SU-DHL-6 (cell line): Measurements from ENCODE around the gene TBC1D22A.

Experiments
- H2AFZ ChIP-seq: fragments of 200-600 bp; sonication (generic); 2 replicates; pipeline ENCODE4 v1.6.1; 2014; ENCODE audit warnings: low read depth, mild to moderate bottlenecking, moderate library complexity, mixed read lengths, antibody characterized with exemption, low read length; ENCODE audit not compliant: severe bottlenecking
- H3F3A ChIP-seq: fragments of 200-600 bp; shearing (Covaris generic); 2 replicates; pipeline ENCODE4 v1.6.0; 2016; ENCODE audit warnings: antibody characterized with exemption, mild to moderate bottlenecking; ENCODE audit not compliant: insufficient read depth
- H3K27ac ChIP-seq: fragments of 200-600 bp; sonication (generic); 2 replicates; pipeline ENCODE4 v1.5.1; 2016; ENCODE audit warnings: low read depth, mild to moderate bottlenecking, low read length, moderate library complexity, mixed read lengths
- H3K27me3 ChIP-seq: fragments of 200-600 bp; sonication (generic), shearing (Covaris generic); 2 replicates; pipeline ENCODE4 v1.6.0; 2014; ENCODE audit warnings: mild to moderate bottlenecking, low read length
- H3K36me3 ChIP-seq: fragments of 200-600 bp; sonication (generic); 2 replicates; pipeline ENCODE4 v1.6.1; 2014; ENCODE audit warnings: mild to moderate bottlenecking, low read length, mixed read lengths
- H3K4me2 ChIP-seq: fragments of 300-600, 200-600 bp; shearing (Covaris generic), sonication (generic); 2 replicates; pipeline ENCODE4 v1.6.0; 2014; ENCODE audit warnings: low read length, low read depth, mild to moderate bottlenecking; ENCODE audit not compliant: poor library complexity, severe bottlenecking
- H3K4me3 ChIP-seq: fragments of 200-600 bp; sonication (generic); 2 replicates; pipeline ENCODE4 v1.5.1; 2014; ENCODE audit warnings: antibody characterized with exemption, low read length, mild to moderate bottlenecking, mixed read lengths; ENCODE audit not compliant: insufficient read depth, poor library complexity, severe bottlenecking
- H3K79me2 ChIP-seq: fragments of 200-600 bp; sonication (generic); 2 replicates; pipeline ENCODE4 v1.6.1; 2014; ENCODE audit warnings: mild to moderate bottlenecking, low read length, moderate library complexity; ENCODE audit not compliant: insufficient read depth
- H3K9ac ChIP-seq: fragments of 200-600 bp; sonication (generic); 2 replicates; pipeline ENCODE4 v1.7.0; 2014; ENCODE audit warnings: mild to moderate bottlenecking, low read length
- H3K9me2 ChIP-seq: fragments of 200-600 bp; sonication (generic); replicated peaks from 2 replicates; pipeline ENCODE4 v1.6.1; 2014; ENCODE audit warnings: low read length; ENCODE audit not compliant: insufficient read depth
- H3K9me3 ChIP-seq: fragments of 200-600 bp; sonication (generic); 2 replicates; pipeline ENCODE4 v1.6.1; 2014; ENCODE audit warnings: low read length, mixed read lengths; ENCODE audit not compliant: insufficient read depth
- H4K20me1 ChIP-seq: fragments of 200-600 bp; sonication (generic); 2 replicates; pipeline ENCODE4 v1.6.1; 2014; ENCODE audit warnings: low read depth, mild to moderate bottlenecking, antibody characterized with exemption, low read length, moderate library complexity, mixed read lengths
- CTCF ChIP-seq: fragments of 200-600 bp; sonication (generic); IDR thresholded peaks from one replicate; pipeline ENCODE4 v1.5.1; 2017; ENCODE audit warnings: antibody characterized with exemption, mild to moderate bottlenecking, low read length, moderate library complexity; ENCODE audit not compliant: insufficient read depth, poor library complexity, severe bottlenecking
- EZH2phosphoT487 ChIP-seq: fragments of 200-600 bp; sonication (generic), shearing (Covaris generic); conservative IDR thresholded peaks from 2 replicates; pipeline ENCODE4 v1.6.1; 2018; ENCODE audit warnings: mild to moderate bottlenecking, antibody characterized with exemption, low read length, moderate library complexity, mixed read lengths

Gene TBC1D22A

DNA sequence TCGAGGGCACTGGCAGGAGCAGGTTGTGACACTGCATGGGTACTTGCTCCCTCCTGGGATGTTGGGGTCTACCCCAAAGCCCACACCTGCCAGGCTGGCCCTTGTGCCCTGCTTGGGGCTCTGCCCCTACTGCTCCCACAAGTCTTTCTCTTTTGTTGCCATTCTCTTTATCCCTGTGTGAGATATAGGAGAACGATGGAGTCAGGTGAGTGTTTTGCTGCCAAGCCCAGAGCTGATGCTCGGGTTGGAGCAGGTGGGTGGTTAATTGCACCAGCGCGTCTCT, 292.6 kb downstream of the TBC1D22A start:
- no peaks in the 10 kb centered on the region for H3F3A ChIP-seq
- no peaks in the 10 kb centered on the region for H3K9me2 ChIP-seq
- TF ChIP-seq EZH2phosphoT487: no peak
- TF ChIP-seq CTCF: no peak
- H3K79me2 ChIP-seq: no peaks in the 10 kb centered on the region
- H3K4me2 ChIP-seq: no peak overlapping the region
- no peaks in the 10 kb centered on the region for H4K20me1 ChIP-seq
- no peaks in the 10 kb centered on the region for H3K9me3 ChIP-seq
- H3K36me3 ChIP-seq: no peaks in the 10 kb centered on the region
- H3K27ac ChIP-seq: no peak overlapping the region
- no peaks in the 10 kb centered on the region for H3K27me3 ChIP-seq
- no peak overlapping the region for H2AFZ ChIP-seq
- no peak overlapping the region for H3K4me3 ChIP-seq
- no peak overlapping the region for H3K9ac ChIP-seq

- no peak for TF ChIP-seq EZH2phosphoT487
- no peak for TF ChIP-seq CTCF
- Histone ChIP-seq H3K27ac (no peak overlapping the region), H2AFZ (no peak overlapping the region), H3K79me2 (no peaks in the 10 kb centered on the region), H3K9me2 (no peaks in the 10 kb centered on the region), H3K9me3 (no peaks in the 10 kb centered on the region), H3F3A (no peaks in the 10 kb centered on the region), H3K27me3 (no peaks in the 10 kb centered on the region), H3K4me3 (no peak overlapping the region), H3K36me3 (no peaks in the 10 kb centered on the region), H4K20me1 (no peaks in the 10 kb centered on the region), H3K9ac (no peak overlapping the region), H3K4me2 (no peak overlapping the region)
These were observed 293.0 kb downstream of the TBC1D22A start for GRCh38 chr22:47055461-47055860.

GRCh38 chr22:47055921-47056320, 293.5 kb downstream of the TBC1D22A start:
- H3F3A ChIP-seq: no peaks in the 10 kb centered on the region
- H3K9me2 ChIP-seq: no peaks in the 10 kb centered on the region
- no peaks in the 10 kb centered on the region for H3K27me3 ChIP-seq
- H3K9me3 ChIP-seq: no peaks in the 10 kb centered on the region
- H3K4me3 ChIP-seq: no peak overlapping the region
- no peaks in the 10 kb centered on the region for H3K79me2 ChIP-seq
- H4K20me1 ChIP-seq: no peaks in the 10 kb centered on the region
- no peak overlapping the region for H2AFZ ChIP-seq
- no peak for TF ChIP-seq EZH2phosphoT487
- TF ChIP-seq CTCF: no peak
- H3K27ac ChIP-seq: no peak overlapping the region
- H3K36me3 ChIP-seq: no peaks in the 10 kb centered on the region
- no peak overlapping the region for H3K4me2 ChIP-seq
- H3K9ac ChIP-seq: no peak overlapping the region

DNA sequence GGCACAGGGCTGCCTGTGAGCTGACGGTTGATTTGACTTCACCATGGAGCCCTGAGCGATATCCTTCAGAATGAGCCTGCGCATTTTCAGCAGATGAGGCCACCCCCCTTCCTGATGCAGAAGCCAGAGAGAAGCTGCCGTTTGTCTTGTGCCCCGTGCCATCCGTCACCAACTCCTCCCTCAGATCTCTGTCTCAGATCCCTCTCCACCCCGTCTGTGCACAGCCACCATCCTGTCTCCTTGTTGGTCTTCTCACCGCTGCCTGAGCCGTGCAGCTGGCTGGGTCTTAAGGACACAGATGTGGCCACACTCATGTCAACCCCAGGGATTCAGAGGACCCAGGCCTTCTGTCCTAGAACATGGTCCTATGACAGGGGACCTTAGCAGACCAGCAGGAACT, 293.9 kb downstream of the TBC1D22A start:
- Histone ChIP-seq H3K79me2 (no peaks in the 10 kb centered on the region), H4K20me1 (no peaks in the 10 kb centered on the region), H3K4me3 (no peak overlapping the region), H3K4me2 (no peak overlapping the region), H2AFZ (no peak overlapping the region), H3K36me3 (no peaks in the 10 kb centered on the region), H3K9ac (no peak overlapping the region), H3F3A (no peaks in the 10 kb centered on the region), H3K9me2 (no peaks in the 10 kb centered on the region), H3K9me3 (no peaks in the 10 kb centered on the region), H3K27ac (no peak overlapping the region), H3K27me3 (no peaks in the 10 kb centered on the region)
- TF ChIP-seq EZH2phosphoT487 (no peak), CTCF (no peak)
